GM19397 (cell line): ENCODE data around the gene COL16A1.

ENCODE experiments used
- ATAC-seq: cut with Tn5 transposase; IDR thresholded peaks from one replicate; pipeline ENCODE4 v1.9.1; 2021; ENCODE audit warnings: mild to moderate bottlenecking, moderate library complexity; ENCODE audit not compliant: unreplicated experiment

COL16A1 gene

GRCh38 chr1:31627301-31627929 is 76.4 kb downstream of the COL16A1 start:
- no peak for ATAC-seq

- ATAC-seq: no peak
These were observed 77.3 kb downstream of the COL16A1 start for GRCh38 chr1:31626223-31627207.

GRCh38 chr1:31625561-31626222 is 78.1 kb downstream of the COL16A1 start:
- ATAC-seq: no peak

- ATAC-seq: no peak
These were observed 78.9 kb downstream of the COL16A1 start for GRCh38 chr1:31624731-31625514.

GRCh38 chr1:31624309-31624708 is 79.5 kb downstream of the COL16A1 start:
- ATAC-seq: no peak

- ATAC-seq: no peak
These were observed 80.5 kb downstream of the COL16A1 start for GRCh38 chr1:31623365-31623764.

GRCh38 chr1:31621847-31622730 is 81.7 kb downstream of the COL16A1 start:
- ATAC-seq: no peak

- ATAC-seq: no peak
These were observed 82.4 kb downstream of the COL16A1 start for GRCh38 chr1:31621498-31621820.

- ATAC-seq: no peak
These were observed 83.0 kb downstream of the COL16A1 start for GRCh38 chr1:31620631-31621497.

- ATAC-seq: no peak
These were observed 84.6 kb downstream of the COL16A1 start for GRCh38 chr1:31618916-31619846.

GRCh38 chr1:31617916-31618746 is 85.7 kb downstream of the COL16A1 start:
- ATAC-seq: no peak

GRCh38 chr1:31617218-31617915 is 86.5 kb downstream of the COL16A1 start, which contains the start of gene HCRTR1:
TSS of gene HCRTR1 (plus strand) at chr1:31617689. CDS start at chr1:31619193, 1,504 bp downstream.
- no peak for ATAC-seq

GRCh38 chr1:31615939-31616338 is 87.9 kb downstream of the COL16A1 start:
- ATAC-seq: no peak

GRCh38 chr1:31615414-31615813 is 88.4 kb downstream of the COL16A1 start:
- ATAC-seq: no peak

GRCh38 chr1:31614414-31615005 is 89.3 kb downstream of the COL16A1 start:
- ATAC-seq: no peak
